ENCODE data around the gene CNKSR3.

The CNKSR3 gene

DNA sequence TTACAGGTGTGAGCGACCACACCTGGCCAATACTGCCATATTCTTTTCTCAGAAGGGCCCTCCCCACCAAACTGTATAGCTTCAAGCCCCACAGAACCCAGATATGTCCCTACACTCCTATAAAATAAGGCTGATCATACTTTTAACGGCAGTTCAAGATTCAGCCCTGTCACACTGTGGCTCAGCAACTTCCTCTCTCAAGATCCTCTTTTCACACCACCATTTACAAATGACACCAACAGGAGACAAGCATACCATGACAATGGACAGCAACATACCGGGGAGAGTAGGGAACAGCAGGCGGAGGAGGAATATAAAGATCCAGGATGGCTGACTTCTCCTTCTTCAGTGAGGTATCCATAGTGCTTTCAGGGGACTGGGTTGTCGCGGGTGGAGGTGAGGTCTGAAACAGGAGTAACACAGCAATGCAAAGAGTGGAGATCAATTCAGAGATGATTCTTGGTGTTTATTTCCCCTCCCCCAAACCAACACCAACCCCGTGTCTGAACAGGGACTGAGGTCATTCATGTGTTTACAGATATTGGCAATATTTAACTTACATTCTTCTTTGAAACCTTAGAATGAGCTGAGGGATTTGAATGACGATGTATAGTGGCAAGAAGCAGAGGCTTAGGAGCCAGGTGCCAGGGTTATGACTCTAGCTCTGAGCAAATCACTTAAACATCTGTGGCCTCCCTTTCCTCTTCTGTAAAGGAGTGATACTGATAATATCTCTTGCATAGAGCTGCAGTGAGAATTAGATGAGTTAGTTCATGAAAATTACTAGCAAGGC lies 96.3 kb downstream of the CNKSR3 start:
- DNase-seq (ENCODE audit: low read depth) = peak; percentile 24

DNA sequence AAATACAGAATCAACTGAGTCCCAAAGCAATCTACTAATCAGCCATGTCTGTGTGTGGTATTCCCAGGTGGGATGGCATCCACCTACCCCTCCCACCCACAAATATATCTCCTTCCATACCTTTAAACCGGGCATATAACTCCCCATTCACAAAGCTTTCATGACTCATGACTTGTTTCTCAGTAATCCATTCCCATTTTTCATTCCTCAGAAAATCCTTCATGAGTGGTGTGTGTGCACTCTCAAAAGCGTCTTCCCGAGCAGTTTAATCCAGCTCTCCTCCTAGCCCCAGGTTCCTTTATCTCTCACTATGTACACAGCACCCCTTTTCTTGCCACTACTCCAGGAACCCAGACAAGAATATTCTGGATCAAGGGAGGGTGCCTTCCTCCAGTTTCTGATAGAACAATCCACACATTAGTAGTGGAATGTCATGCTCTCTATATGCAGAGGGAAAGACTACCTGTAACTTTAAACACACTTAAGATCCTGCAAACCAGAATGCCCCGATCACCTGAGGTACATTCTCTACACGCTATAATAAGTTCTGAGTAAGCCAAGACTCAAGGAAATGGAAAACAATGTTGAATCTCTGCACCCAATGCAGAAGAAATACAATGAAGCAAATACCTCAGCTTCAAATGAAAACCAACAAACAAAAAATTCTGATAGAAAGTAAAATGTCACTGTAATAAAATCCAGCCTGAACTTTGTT lies 98.2 kb downstream of the CNKSR3 start:
- no peak for DNase-seq (ENCODE audit: low read depth)

DNA sequence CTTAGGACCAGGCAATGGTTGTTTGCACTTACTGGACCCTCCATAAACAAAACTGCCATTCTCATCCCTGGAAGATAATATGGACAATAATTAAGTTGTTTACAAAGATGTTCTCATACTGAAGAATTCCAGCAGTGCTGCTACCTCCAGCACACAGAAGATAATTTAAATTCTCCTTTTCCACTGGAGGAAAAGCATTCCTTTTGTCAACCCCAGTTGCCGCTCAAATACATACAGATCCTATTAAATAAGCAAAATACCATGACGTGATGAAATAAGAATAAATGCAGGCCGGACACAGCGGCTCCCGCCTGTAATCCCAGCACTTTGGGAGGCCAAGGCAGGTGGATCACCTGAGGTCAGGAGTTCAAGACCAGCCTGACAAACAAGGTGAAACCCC lies 99.4 kb downstream of the CNKSR3 start:
- DNase-seq (ENCODE audit: low read depth) = no peak

DNA sequence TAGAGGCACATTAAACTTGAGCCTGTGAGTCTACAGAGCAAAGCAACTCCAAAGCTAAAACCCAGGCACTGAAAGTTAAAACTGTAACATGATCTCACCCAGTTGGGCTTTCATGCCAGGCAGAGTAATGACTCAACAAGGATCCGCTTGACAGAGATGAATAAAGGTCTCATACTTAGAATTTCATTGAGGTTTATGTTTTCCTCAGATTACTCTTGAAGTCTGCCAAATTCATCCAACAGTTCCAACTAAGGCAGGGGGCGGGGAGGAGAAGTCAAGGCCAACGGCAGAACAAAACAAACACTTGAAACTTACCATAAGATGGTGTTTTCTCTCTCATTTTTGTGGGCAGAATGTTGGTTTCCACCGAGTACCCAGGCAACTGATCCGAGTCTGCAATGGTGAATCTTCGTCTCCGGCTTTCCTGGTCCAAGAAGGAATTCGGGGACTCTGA lies 99.8 kb downstream of the CNKSR3 start:
- DNase-seq (ENCODE audit: low read depth) = peak; percentile 98

- DNase-seq (ENCODE audit: low read depth) = peak; percentile 40
These were observed 101.5 kb downstream of the CNKSR3 start for GRCh38 chr6:154408891-154409500.

GRCh38 chr6:154407440-154407839 lies 103.0 kb downstream of the CNKSR3 start:
- DNase-seq (ENCODE audit: low read depth) = no peak

DNA sequence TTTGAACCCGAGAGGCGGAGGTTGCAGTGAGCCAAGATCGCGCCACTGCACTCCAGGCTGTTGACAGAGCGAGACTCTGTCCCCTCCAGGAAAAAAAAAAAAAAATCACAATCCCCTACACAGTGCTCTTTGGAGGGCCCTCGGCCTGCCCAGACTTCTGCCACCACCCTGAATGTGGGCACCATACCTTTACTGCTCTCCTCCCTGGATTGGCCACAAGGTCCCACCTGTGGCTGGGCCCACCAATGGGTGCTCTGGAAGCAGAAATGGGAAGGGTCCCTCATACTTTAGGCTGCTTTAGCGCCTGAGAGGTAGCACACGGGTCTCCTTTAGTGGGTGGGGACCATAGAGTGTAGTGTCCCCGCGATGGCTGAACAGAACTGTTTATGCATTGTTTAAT lies 103.6 kb downstream of the CNKSR3 start:
- DNase-seq (ENCODE audit: low read depth) = no peak

GRCh38 chr6:154406301-154406700 lies 104.2 kb downstream of the CNKSR3 start:
- DNase-seq (ENCODE audit: low read depth) = no peak

- peak; percentile 80 for DNase-seq (ENCODE audit: low read depth)
These were observed 105.6 kb downstream of the CNKSR3 start for GRCh38 chr6:154404791-154405400.

- peak; percentile 84 for DNase-seq (ENCODE audit: low read depth)
These were observed 106.7 kb downstream of the CNKSR3 start for GRCh38 chr6:154403788-154404187.

DNA sequence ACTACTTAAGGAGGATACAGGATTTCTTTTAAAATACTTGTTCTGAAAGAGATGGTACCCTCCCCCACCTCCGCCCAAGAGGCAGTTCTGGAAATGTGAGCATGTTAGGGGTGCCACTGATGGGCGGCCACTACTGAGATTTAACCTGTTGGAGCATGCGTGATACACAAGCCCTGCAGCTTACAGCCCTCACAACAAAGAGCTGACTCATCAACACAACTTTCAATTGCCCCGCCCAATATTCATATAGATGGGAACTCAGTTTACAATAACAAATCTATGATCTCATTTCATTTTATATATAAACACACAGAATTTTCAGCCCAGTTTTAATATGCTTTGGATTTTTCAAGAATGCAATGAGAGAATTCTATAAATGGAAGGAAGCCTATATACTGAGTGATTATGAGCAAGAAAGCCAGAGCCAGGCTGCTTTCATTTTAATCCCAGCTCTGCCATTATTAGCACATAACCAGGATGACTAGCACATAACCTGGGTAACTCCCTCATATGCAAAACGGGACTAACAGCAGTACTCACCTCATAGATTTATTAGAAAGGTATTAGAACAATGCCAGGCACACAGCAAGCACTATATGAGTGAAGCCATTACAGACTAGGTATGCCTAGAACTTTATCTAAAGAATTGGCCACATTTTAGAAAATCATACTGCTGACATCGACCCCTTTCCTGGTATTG lies 108.3 kb downstream of the CNKSR3 start:
- DNase-seq (ENCODE audit: low read depth) = no peak

DNA sequence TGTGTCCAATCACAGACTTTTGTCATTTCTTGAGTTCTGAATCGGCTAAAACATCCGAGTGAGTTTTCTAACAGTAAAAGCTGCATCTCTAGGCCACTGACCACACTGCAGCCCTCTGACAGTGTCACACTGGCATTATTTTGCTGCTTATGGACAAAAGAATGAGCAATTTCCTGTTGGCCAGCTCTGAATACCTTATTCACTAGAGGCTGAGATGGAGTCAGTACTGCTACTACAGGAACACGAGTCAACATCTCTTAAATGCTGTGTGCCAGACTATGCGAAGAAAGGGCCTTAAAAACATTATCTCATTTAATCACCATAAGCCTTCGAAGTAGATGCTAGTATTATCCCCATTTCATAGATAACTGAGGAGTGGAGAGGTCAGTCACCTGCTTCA lies 111.4 kb downstream of the CNKSR3 start:
- no peak for DNase-seq (ENCODE audit: low read depth)

DNA sequence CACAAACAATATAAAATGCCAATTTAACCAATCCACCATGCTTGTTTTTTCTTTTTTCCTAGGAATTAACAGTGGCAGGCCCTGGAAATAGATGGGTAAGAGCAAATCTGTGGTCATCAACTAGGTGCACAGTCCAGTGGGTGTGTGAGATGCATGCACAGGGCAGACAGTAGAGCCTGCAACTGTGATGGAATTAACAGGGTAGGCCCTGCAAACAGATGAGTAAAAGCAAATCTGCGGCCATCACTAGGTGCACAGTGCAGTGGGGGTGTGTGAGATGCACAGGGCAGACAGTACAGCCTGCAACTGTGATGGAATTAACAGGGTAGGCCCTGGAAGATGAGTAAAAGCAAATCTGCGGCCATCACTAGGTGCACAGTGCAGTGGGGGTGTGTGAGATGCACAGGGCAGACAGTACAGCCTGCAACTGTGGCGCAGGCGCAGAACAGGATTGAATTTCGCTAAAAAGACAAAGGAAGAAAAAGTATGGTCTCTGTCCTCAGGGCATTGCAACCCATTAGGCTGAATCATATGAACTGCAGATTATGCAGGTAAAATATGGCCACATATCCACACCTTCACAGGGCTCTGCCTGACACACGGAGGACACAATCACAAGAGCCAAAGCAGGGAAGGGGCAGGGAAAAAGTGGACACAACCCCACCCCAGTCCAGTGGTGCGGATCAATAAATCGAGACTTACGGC lies 112.8 kb downstream of the CNKSR3 start:
- DNase-seq (ENCODE audit: low read depth) = no peak

- DNase-seq (ENCODE audit: low read depth) = no peak
These were observed 114.6 kb downstream of the CNKSR3 start for GRCh38 chr6:154395878-154396277.

GRCh38 chr6:154395316-154395715 lies 115.2 kb downstream of the CNKSR3 start:
- DNase-seq (ENCODE audit: low read depth) = no peak

DNA sequence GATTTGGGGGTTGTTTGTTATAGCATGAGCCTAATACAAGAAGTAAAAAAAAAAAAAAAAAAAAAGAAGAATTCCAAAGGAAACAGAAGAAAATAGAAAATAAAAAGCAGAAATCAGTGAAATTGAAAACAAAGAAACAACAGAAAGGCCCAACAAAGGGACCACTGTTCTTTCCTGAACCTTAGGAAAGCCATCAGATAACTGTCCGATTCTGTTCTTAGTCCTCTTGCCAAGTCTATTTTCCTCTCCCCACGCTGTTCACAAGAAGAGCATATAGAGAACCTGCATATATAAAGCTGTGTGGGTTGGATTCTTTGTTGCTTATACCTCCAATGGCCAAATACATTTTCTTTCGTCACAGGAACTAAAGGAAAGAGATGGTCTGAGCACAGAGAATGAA lies 115.9 kb downstream of the CNKSR3 start:
- no peak for DNase-seq (ENCODE audit: low read depth)

DNA sequence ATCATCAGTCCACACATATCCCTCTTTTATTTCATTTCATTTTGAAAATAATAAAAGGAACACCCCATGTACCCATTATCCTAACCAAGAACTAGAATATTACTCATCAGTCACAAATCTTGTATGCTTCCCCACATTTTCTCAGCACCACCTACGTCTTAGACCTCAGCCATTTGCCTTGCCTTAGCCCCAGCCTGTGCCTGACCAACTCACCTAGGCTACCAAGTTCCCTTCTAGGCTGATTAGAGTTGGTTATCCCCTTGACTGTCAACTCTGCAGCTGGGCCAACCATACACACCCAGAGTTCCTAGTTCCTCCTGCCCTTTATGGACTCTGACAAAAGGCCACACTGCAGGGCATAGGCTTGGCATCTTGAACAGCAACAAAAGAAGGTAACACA lies 120.5 kb downstream of the CNKSR3 start:
- DNase-seq (ENCODE audit: low read depth) = no peak

- DNase-seq (ENCODE audit: low read depth) = no peak
These were observed 121.7 kb downstream of the CNKSR3 start for GRCh38 chr6:154388803-154389202.

GRCh38 chr6:154386848-154387717 lies 123.4 kb downstream of the CNKSR3 start:
- DNase-seq (ENCODE audit: low read depth) = peak; percentile 91

GRCh38 chr6:154384191-154384590 lies 126.3 kb downstream of the CNKSR3 start:
- no peak for DNase-seq (ENCODE audit: low read depth)
